Neural cell (in vitro differentiated cells): ENCODE data around the gene PNCK. TPM values are rescaled to one million over a fixed set of nuclear protein-coding genes. Genes with fewer than 3 reads are reported as not detected.

Experiments
- H2AFZ ChIP-seq: fragments of 200-600, 300-800 bp; sonication (generic), shearing (Covaris generic); 2 replicates; pipeline ENCODE4 v1.6.0; 2014; ENCODE audit warnings: low read depth, mild to moderate bottlenecking, antibody characterized with exemption, low read length, moderate library complexity
- H3F3A ChIP-seq: fragments of 200-600 bp; shearing (Covaris generic); 2 replicates; pipeline ENCODE4 v1.6.1; 2016; ENCODE audit warnings: mild to moderate bottlenecking, moderate library complexity, mixed read lengths, antibody characterized with exemption, low read length; ENCODE audit not compliant: insufficient read depth, poor library complexity, severe bottlenecking
- H3K27ac ChIP-seq: fragments of 200-600, 300-800 bp; sonication (generic), shearing (Covaris generic); 2 replicates; pipeline ENCODE4 v1.5.1; 2014; ENCODE audit warnings: mild to moderate bottlenecking, low read length, moderate library complexity
- H3K27me3 ChIP-seq: fragments of 300-800, 200-600 bp; sonication (generic), shearing (Covaris generic); 2 replicates; pipeline ENCODE4 v1.6.0; 2014; ENCODE audit warnings: mild to moderate bottlenecking, low read depth, low read length, moderate library complexity; ENCODE audit not compliant: insufficient read depth
- H3K36me3 ChIP-seq: fragments of 300-800, 200-600 bp; sonication (generic), shearing (Covaris generic); 2 replicates; pipeline ENCODE4 v1.5.1; 2014; ENCODE audit warnings: mild to moderate bottlenecking, antibody characterized with exemption, low read length, moderate library complexity; ENCODE audit not compliant: insufficient read depth
- H3K4me2 ChIP-seq: fragments of 300-800, 200-600 bp; sonication (generic), shearing (Covaris generic); 2 replicates; pipeline ENCODE4 v1.6.0; 2014; ENCODE audit warnings: mild to moderate bottlenecking, low read length
- H3K4me3 ChIP-seq: fragments of 300-800, 200-600 bp; sonication (generic), shearing (Covaris generic); 2 replicates; pipeline ENCODE4 v1.5.1; 2014; ENCODE audit warnings: mild to moderate bottlenecking, low read length, moderate library complexity
- H3K79me2 ChIP-seq: fragments of 200-600 bp; shearing (Covaris generic); replicated peaks from 2 replicates; pipeline ENCODE4 v1.6.0; 2014; ENCODE audit warnings: mild to moderate bottlenecking, low read length, moderate library complexity; ENCODE audit not compliant: insufficient read depth
- H3K9ac ChIP-seq: fragments of 300-800, 200-600 bp; sonication (generic), shearing (Covaris generic); 2 replicates; pipeline ENCODE4 v1.6.1; 2016; ENCODE audit warnings: mild to moderate bottlenecking, low read length, mixed read lengths
- H3K9me2 ChIP-seq: fragments of 200-600 bp; shearing (Covaris generic); 2 replicates; pipeline ENCODE4 v1.6.1; 2016; ENCODE audit warnings: mild to moderate bottlenecking, low read length, mixed read lengths; ENCODE audit not compliant: insufficient read depth
- H3K9me3 ChIP-seq: fragments of 200-600, 300-800 bp; sonication (generic), shearing (Covaris generic); 2 replicates; pipeline ENCODE4 v1.6.1; 2016; ENCODE audit warnings: mild to moderate bottlenecking, mixed run types, low read length, moderate library complexity, mixed read lengths
- H4K20me1 ChIP-seq: fragments of 200-600 bp; shearing (Covaris generic); 2 replicates; pipeline ENCODE4 v1.6.1; 2016; ENCODE audit warnings: mild to moderate bottlenecking, mixed run types; ENCODE audit not compliant: insufficient read depth
- CTCF ChIP-seq: fragments of 450-650 bp; IDR thresholded peaks from 2 replicates; pipeline ENCODE4 v1.5.1; 2014; ENCODE audit warnings: antibody characterized with exemption, mild to moderate bottlenecking, moderate library complexity; ENCODE audit not compliant: poor library complexity, severe bottlenecking
- EP300 ChIP-seq: fragments of 450-650 bp; conservative IDR thresholded peaks from 2 replicates; pipeline ENCODE4 v1.6.1; 2014; ENCODE audit warnings: antibody characterized with exemption, mild to moderate bottlenecking, moderate library complexity; ENCODE audit not compliant: poor library complexity, severe bottlenecking
- EZH2 ChIP-seq: fragments of 200-600, 300-800 bp; shearing (Covaris generic), sonication (generic); IDR thresholded peaks from 2 replicates; pipeline ENCODE4 v1.6.1; 2014; ENCODE audit warnings: antibody characterized with exemption, low read length, borderline replicate concordance, mild to moderate bottlenecking; ENCODE audit not compliant: insufficient read depth, poor library complexity, severe bottlenecking
- MXI1 ChIP-seq: fragments of 450-650 bp; conservative IDR thresholded peaks from 2 replicates; pipeline ENCODE4 v1.6.1; 2014; ENCODE audit warnings: antibody characterized with exemption, mild to moderate bottlenecking; ENCODE audit not compliant: poor library complexity, severe bottlenecking
- POLR2AphosphoS5 ChIP-seq: IDR thresholded peaks from 2 replicates; pipeline ENCODE4 v1.6.1; 2012
- RAD21 ChIP-seq: fragments of 450-650 bp; conservative IDR thresholded peaks from 2 replicates; pipeline ENCODE4 v1.6.1; 2014; ENCODE audit warnings: antibody characterized with exemption, mild to moderate bottlenecking, moderate library complexity
- REST ChIP-seq: IDR thresholded peaks from 2 replicates; pipeline ENCODE4 v1.6.1; 2012; ENCODE audit warnings: borderline replicate concordance
- SMC3 ChIP-seq: fragments of 450-650 bp; conservative IDR thresholded peaks from 2 replicates; pipeline ENCODE4 v1.6.1; 2014; ENCODE audit warnings: antibody characterized with exemption, mild to moderate bottlenecking, moderate library complexity; ENCODE audit not compliant: poor library complexity
- TAF1 ChIP-seq: IDR thresholded peaks from 2 replicates; pipeline ENCODE4 v1.6.1; 2012; ENCODE audit warnings: low read depth
- polyA plus RNA-seq: library from polyadenylated mRNA; depleted of rRNA; stranded (reverse); fragments of >200 nt; gene quantifications from 2 replicates; pipeline ENCODE4 v1.2.3, GENCODE V29; 2014

PNCK gene
- polyA plus RNA-seq, 1 donor from 2014 or later, result 9.5 TPM

GRCh38 chrX:153672531-153673427 is 834 bp downstream of the PNCK start:
- Histone ChIP-seq H3K4me2 (no peak overlapping the region), H3K9me3 (no peaks in the 10 kb centered on the region), H3K27ac (no peak overlapping the region), H3F3A (no peaks in the 10 kb centered on the region), H3K27me3 (no peaks in the 10 kb centered on the region), H3K9me2 (no peaks in the 10 kb centered on the region), H3K36me3 (no peaks in the 10 kb centered on the region), H2AFZ (no peak overlapping the region), H3K4me3 (no peak overlapping the region), H4K20me1 (no peaks in the 10 kb centered on the region), H3K9ac (no peak overlapping the region), H3K79me2 (no peaks in the 10 kb centered on the region)
- TF ChIP-seq CTCF (no peak), RAD21 (no peak), SMC3 (no peak), EP300 (no peak), POLR2AphosphoS5 (no peak), REST (no peak), EZH2 (no peak), MXI1 (no peak)

GRCh38 chrX:153671589-153672530 is 1.8 kb downstream of the PNCK start:
- H3K4me3 ChIP-seq, result no peak overlapping the region
- no peaks in the 10 kb centered on the region for H3K9me3 ChIP-seq
- no peak overlapping the region for H3K4me2 ChIP-seq
- no peaks in the 10 kb centered on the region for H3K27me3 ChIP-seq
- H3K9ac ChIP-seq, result no peak overlapping the region
- TF ChIP-seq REST, result no peak
- no peak for TF ChIP-seq POLR2AphosphoS5
- no peak for TF ChIP-seq EZH2
- TF ChIP-seq SMC3, result no peak
- no peak for TF ChIP-seq TAF1
- TF ChIP-seq CTCF, result no peak
- no peak for TF ChIP-seq MXI1
- TF ChIP-seq RAD21, result no peak
- TF ChIP-seq EP300, result no peak
- H4K20me1 ChIP-seq, result no peaks in the 10 kb centered on the region
- H3K36me3 ChIP-seq, result no peaks in the 10 kb centered on the region
- H2AFZ ChIP-seq, result no peak overlapping the region
- no peak overlapping the region for H3K27ac ChIP-seq
- H3K9me2 ChIP-seq, result no peaks in the 10 kb centered on the region
- H3K79me2 ChIP-seq, result no peaks in the 10 kb centered on the region
- no peaks in the 10 kb centered on the region for H3F3A ChIP-seq
